ENCODE data around the gene ALDH6A1.

Gene ALDH6A1

DNA sequence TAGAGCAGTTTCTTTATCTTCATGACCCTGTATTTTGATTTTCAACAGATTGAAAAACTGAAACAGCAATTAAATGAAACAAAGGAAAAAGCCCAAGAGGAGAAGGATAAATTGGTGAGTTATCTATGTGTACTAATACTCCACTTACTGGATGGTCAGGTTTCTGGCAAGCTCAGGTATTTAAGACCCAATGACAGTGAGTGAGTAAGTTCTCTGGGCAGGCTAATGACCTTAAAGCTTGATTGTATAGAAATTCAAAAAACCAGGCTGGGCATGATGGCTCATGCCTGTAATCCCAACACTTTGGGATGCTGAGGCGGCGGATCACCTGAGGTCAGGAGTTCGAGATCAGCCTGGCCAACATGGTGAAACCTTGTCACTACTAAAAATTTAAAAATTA, 55.1 kb downstream of the ALDH6A1 start:
- no peaks in the 10 kb centered on the region for H3K9me3 ChIP-seq (replicated peaks; ENCODE audit: insufficient read depth, low read length)
- H4K20me1 ChIP-seq (ENCODE audit: insufficient read depth, low read length): no peaks in the 10 kb centered on the region
- no peak overlapping the region for H3K9ac ChIP-seq (ENCODE audit: low read length)
- H3K4me2 ChIP-seq (ENCODE audit: low read depth, low read length): no peak overlapping the region
- H3K9me2 ChIP-seq (replicated peaks; ENCODE audit: insufficient read depth, low read length): no peaks in the 10 kb centered on the region
- H3K27ac ChIP-seq (ENCODE audit: low read length): no peak overlapping the region
- H3K4me3 ChIP-seq (ENCODE audit: low read length): no peak overlapping the region
- no peaks in the 10 kb centered on the region for H3K4me1 ChIP-seq (ENCODE audit: low read length)
- TF ChIP-seq EZH2 (optimal IDR thresholded peaks at IDR 0.05; ENCODE audit: low read depth, low read length) (no peak), EZH2phosphoT487 (IDR thresholded peaks at IDR 0.05; ENCODE audit: low read length) (no peak)
- TF ChIP-seq, protein P1, sequence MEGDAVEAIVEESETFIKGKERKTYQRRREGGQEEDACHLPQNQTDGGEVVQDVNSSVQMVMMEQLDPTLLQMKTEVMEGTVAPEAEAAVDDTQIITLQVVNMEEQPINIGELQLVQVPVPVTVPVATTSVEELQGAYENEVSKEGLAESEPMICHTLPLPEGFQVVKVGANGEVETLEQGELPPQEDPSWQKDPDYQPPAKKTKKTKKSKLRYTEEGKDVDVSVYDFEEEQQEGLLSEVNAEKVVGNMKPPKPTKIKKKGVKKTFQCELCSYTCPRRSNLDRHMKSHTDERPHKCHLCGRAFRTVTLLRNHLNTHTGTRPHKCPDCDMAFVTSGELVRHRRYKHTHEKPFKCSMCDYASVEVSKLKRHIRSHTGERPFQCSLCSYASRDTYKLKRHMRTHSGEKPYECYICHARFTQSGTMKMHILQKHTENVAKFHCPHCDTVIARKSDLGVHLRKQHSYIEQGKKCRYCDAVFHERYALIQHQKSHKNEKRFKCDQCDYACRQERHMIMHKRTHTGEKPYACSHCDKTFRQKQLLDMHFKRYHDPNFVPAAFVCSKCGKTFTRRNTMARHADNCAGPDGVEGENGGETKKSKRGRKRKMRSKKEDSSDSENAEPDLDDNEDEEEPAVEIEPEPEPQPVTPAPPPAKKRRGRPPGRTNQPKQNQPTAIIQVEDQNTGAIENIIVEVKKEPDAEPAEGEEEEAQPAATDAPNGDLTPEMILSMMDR (IDR thresholded peaks at IDR 0.05; ENCODE audit: low read length): no peak
- H2AFZ ChIP-seq (ENCODE audit: low read length): no peak overlapping the region
- H3K79me2 ChIP-seq (ENCODE audit: low read length): no peaks in the 10 kb centered on the region
- H3K36me3 ChIP-seq (replicated peaks; ENCODE audit: insufficient read depth, low read length): no peaks in the 10 kb centered on the region
- DNase-seq: no peak
- H3K27me3 ChIP-seq (replicated peaks; ENCODE audit: insufficient read depth, low read length): no peaks in the 10 kb centered on the region
- H3F3A ChIP-seq (ENCODE audit: insufficient read depth, low read length): no peaks in the 10 kb centered on the region

DNA sequence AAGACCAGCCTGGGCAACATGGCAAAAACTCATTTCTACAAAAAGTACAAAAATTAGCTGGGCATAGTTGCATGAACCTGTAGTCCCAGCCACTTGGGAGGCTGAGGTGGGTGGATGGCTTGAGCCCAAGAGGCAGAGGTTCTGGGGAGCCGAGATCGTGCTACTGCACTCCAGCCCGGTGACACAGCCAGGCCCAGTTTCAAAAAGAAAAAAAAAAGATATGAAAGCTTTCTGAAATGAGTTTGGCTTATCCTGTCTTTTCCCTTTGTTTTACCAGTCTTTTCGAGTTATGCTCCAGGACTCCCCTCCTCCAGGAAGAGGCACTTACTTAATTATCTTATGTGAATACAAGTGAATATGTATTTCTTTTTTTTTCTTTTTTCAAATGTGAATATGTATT, 61.9 kb downstream of the ALDH6A1 start:
- no peaks in the 10 kb centered on the region for H3K4me1 ChIP-seq (ENCODE audit: low read length)
- no peaks in the 10 kb centered on the region for H3K79me2 ChIP-seq (ENCODE audit: low read length)
- no peak overlapping the region for H3K27ac ChIP-seq (ENCODE audit: low read length)
- no peaks in the 10 kb centered on the region for H4K20me1 ChIP-seq (ENCODE audit: insufficient read depth, low read length)
- H3K9me2 ChIP-seq (replicated peaks; ENCODE audit: insufficient read depth, low read length): no peaks in the 10 kb centered on the region
- no peaks in the 10 kb centered on the region for H3K9me3 ChIP-seq (replicated peaks; ENCODE audit: insufficient read depth, low read length)
- no peak overlapping the region for H3K4me2 ChIP-seq (ENCODE audit: low read depth, low read length)
- no peak overlapping the region for H3K9ac ChIP-seq (ENCODE audit: low read length)
- no peak for DNase-seq
- TF ChIP-seq, protein P1 (IDR thresholded peaks at IDR 0.05; ENCODE audit: low read length): no peak
- no peak for TF ChIP-seq EZH2 (optimal IDR thresholded peaks at IDR 0.05; ENCODE audit: low read depth, low read length)
- TF ChIP-seq EZH2phosphoT487 (IDR thresholded peaks at IDR 0.05; ENCODE audit: low read length): no peak
- H3K27me3 ChIP-seq (replicated peaks; ENCODE audit: insufficient read depth, low read length): no peaks in the 10 kb centered on the region
- no peaks in the 10 kb centered on the region for H3F3A ChIP-seq (ENCODE audit: insufficient read depth, low read length)
- H3K36me3 ChIP-seq (replicated peaks; ENCODE audit: insufficient read depth, low read length): no peaks in the 10 kb centered on the region
- H2AFZ ChIP-seq (ENCODE audit: low read length): no peak overlapping the region
- no peak overlapping the region for H3K4me3 ChIP-seq (ENCODE audit: low read length)

DNA sequence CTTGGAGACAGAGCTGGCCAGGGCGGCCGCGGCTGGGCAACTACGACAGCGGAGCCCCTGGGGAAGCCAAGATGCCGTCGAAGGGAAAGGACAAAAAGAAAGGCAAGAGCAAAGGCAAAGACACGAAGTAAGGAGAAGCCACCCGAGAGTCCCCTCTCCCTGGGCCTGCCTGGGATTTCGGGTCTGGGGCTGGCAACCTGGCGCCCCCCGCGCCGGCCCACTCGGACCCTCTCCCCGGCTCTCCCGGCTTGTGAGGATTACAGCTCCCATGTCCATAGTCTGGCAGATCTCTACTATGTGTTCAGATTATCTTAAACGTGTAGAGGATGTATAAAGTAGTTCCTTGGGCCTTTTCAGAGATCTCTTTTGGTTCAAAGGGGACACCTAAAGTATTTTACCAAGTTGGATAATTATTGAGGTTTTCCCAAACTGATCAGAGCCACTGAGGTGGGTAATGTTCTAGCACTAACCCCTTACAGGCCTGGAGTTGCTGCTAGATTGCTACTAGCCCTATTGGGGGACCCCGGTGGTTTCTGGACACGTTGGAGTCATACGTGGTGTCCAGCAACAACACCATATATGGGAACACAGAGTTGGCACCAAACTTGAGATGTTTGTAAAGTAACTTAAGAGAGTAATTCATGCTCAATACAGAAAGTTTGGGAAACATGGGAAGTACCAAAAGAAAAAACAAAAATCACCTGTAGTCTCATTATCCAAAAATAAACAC, 64.7 kb downstream of the ALDH6A1 start:
- H3K4me3 ChIP-seq (ENCODE audit: low read length): peak overlapping the region; percentile 56
- H3K9me2 ChIP-seq (replicated peaks; ENCODE audit: insufficient read depth, low read length): no peaks in the 10 kb centered on the region
- no peaks in the 10 kb centered on the region for H3F3A ChIP-seq (ENCODE audit: insufficient read depth, low read length)
- H3K27me3 ChIP-seq (replicated peaks; ENCODE audit: insufficient read depth, low read length): no peaks in the 10 kb centered on the region
- DNase-seq: no peak
- peak overlapping the region; percentile 55; the same call in 1 of the 2 replicates for H3K4me2 ChIP-seq (ENCODE audit: low read depth, low read length)
- no peak overlapping the region for H3K27ac ChIP-seq (ENCODE audit: low read length)
- no peaks in the 10 kb centered on the region for H3K4me1 ChIP-seq (ENCODE audit: low read length)
- no peaks in the 10 kb centered on the region for H3K79me2 ChIP-seq (ENCODE audit: low read length)
- TF ChIP-seq, protein P1 (IDR thresholded peaks at IDR 0.05; ENCODE audit: low read length): no peak
- no peak for TF ChIP-seq EZH2 (optimal IDR thresholded peaks at IDR 0.05; ENCODE audit: low read depth, low read length)
- no peak for TF ChIP-seq EZH2phosphoT487 (IDR thresholded peaks at IDR 0.05; ENCODE audit: low read length)
- no peaks in the 10 kb centered on the region for H4K20me1 ChIP-seq (ENCODE audit: insufficient read depth, low read length)
- no peaks in the 10 kb centered on the region for H3K36me3 ChIP-seq (replicated peaks; ENCODE audit: insufficient read depth, low read length)
- peak overlapping the region; percentile 70 for H2AFZ ChIP-seq (ENCODE audit: low read length)
- no peaks in the 10 kb centered on the region for H3K9me3 ChIP-seq (replicated peaks; ENCODE audit: insufficient read depth, low read length)
- peak overlapping the region; percentile 47; the same call in 1 of the 2 replicates for H3K9ac ChIP-seq (ENCODE audit: low read length)

Data from MM.1S (cell line).